HS-5 (cell line): ENCODE data around the gene SCN1A.
A peak's percentile ranks its signal among the peaks of the same experiment; 100 is the strongest.
"Not testable (repeated sequence)": the region's sequence is repeated elsewhere in the genome, so short reads cannot be mapped to it uniquely, and the experiment has no call there.

Experiments used
- DNase-seq: peaks from one replicate; pipeline ENCODE4 v3.0.0-alpha.2; 2012; ENCODE audit warnings: low read depth

The SCN1A gene

DNA sequence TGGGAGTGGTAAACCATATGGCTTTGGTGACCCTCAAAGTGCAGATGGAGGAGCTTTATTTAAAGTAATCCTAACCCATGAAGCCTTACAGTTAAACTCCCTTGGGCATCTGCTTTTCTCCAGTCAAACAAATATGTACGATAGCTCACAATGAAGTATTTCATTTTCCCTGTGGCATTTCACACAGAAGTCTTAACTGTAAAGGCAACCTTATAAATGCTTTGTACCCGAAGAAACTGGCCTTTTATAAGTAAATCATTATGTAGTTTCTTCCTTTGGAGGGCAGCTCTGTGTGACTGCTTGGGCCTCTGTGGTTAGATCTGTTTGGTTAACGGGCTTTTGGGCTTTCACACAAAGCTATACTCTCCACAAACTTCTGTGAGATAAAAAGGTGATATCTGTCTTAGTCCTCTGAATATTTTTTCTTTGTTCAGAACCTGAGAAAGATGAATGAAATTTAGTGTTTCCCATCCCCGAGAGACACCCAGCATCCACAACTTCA is 46.6 kb downstream of the SCN1A start:
- DNase-seq: no peak

GRCh38 chr2:166074430-166074829 is 53.4 kb downstream of the SCN1A start:
- no peak for DNase-seq

DNA sequence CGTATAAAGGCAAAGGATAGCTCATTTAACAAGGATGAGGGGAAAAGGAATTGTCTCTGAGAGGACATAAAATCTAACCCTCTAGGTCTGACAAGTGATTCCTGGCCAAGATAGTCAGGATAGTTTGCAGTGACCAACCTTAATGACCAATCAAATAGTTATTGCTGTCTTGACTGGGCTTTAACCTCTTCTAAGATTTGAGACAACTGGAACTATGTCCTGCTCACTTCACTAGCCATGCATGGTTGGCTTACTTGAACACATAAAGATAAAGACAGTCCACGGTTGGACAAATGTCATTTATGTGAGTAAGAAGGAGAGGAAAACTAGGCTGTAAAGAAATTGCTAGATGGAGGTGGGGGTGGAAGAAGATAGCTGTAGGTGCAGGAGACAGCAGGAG is 53.8 kb downstream of the SCN1A start:
- no peak for DNase-seq

GRCh38 chr2:166070231-166070630 is 57.6 kb downstream of the SCN1A start:
- no peak for DNase-seq

GRCh38 chr2:166068981-166069380 is 58.8 kb downstream of the SCN1A start:
- DNase-seq: no peak

DNA sequence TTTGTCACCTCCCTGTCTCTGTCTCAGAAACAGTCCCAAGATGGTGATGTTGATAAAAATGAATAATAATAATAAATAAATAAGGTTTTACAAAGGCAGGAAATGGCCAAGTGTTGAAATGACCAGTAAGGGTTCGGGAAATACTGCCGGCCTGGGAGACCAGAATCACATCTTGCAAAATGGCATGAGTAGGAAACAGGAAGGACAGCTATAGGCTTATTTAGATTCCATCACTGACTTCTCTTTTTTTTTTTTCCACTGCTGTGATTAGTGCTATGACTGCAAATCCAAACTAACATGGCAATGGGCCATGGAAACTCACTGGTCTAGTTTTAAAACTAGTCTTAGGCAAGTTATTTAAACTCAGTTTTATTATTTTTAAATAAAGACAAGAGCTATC is 60.6 kb downstream of the SCN1A start:
- DNase-seq: no peak

DNA sequence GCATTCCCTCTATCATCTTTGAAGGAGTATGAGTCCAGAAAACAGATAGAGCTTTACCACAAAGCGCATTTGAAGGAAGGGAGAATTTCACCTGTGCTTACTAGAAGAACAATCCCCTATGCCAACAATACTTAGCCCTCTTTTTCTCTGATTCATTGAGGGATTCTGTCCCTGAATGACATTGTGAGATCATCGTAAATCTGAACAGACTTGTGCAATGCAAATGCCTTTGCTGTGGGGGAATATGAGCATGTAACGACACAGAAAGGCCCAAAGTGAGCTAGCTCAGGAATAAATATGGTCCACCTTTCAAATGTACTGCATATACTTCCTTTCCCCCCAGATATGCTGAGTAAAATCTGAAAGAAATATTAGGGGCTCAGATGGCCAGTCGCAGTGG is 67.6 kb downstream of the SCN1A start:
- DNase-seq: no peak

GRCh38 chr2:166057370-166058164 is 70.3 kb downstream of the SCN1A start:
- DNase-seq: peak; percentile 20

DNA sequence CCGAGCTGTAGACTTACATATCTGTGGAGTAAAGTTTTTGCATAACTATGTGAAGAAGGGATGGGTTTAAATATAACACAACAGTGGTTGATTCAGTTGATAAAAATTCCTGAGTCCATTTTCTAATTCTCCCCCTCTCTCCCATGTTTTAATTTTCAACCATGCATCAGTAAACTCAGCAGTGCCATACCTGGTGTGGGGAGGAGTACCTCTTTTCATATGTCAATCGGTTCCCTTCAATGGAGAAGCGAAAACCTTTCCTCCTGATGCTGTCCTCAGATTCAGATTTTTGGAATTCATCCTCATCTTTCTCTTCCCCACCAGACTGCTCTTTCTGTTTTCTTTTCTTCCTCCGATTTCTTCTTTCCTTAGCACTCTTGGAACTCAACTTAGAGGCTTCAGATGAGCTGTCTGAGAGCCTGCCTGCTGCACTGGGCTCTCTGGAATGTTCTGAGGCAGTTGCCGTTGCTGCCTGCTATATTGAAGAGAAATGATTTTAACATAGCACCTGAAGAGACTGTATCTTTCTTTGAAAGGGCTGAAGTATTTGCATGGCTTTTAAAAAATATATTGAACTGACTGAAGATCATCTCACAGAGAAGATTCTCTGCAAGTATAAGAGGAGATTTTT is 82.9 kb downstream of the SCN1A start:
- DNase-seq: no peak

GRCh38 chr2:166042768-166043390 is 84.9 kb downstream of the SCN1A start:
- DNase-seq: peak; percentile 43

GRCh38 chr2:166042356-166042755 is 85.5 kb downstream of the SCN1A start:
- DNase-seq: peak; percentile 22

- DNase-seq: no peak
These were observed 86.2 kb downstream of the SCN1A start for GRCh38 chr2:166041613-166042012.

DNA sequence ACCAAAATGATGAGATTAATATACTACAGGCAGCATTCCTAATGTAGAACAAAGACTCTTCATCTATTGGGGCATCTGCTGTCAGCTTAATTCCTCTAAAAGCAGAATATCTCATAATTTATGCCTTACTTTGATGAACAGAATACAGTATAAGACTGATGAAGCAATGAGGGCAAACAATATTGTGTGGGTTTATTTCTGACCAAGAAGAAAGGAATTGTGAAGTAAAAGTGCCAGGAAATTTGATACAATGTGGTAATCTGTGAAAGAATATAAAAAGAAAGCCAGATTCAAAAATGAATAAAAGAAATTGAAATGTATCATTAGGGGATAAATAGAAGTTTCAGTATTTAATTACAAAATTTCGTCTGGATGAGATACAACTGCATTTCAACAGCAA is 95.5 kb downstream of the SCN1A start:
- no peak for DNase-seq

DNA sequence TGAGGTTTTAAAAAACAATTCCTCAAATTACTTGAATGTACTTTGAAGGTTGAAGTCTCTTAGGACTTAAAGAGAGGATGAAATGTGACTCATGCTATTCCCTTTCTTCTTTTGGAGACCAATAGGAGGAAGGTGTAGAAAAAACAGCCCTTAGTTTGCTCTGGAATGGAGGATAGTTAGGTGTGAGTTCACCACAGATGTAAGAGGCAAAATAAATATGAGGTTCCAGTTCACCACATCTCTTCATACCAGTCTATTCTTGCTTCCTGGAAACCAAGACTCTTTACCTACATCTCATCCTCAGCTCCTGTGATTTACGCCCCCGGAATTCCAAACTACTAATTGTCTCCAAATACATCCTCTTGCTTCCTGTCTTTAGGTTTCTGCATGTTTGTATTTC is 96.8 kb downstream of the SCN1A start:
- peak; percentile 8 for DNase-seq

DNA sequence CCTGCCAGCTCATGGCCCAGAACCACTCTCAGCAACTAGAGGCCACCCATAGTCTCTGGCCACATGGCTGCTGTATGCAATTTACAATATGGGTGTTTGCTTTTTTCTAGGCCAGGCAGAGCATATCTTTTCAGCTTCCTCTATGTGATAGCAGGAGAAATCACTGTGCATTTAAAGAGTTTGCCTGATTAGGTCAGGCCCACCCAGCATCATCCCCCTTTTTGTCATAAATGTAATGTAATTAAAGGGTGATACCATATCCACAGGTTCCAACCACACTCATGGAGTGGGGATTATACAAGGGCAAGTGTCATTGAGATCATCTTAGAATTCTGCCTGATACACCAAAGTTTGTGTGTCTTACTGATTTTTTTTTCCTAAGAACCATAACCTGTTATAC is 102.5 kb downstream of the SCN1A start:
- no peak for DNase-seq

- no peak for DNase-seq
These were observed 110.6 kb downstream of the SCN1A start for GRCh38 chr2:166017208-166017607.

- DNase-seq: no peak
These were observed 113.9 kb downstream of the SCN1A start for GRCh38 chr2:166013878-166014277.

- DNase-seq: no peak
These were observed 116.2 kb downstream of the SCN1A start for GRCh38 chr2:166011660-166012059.

GRCh38 chr2:166000401-166000800 is 127.4 kb downstream of the SCN1A start:
- DNase-seq: no peak

GRCh38 chr2:165990846-165991245 is 137.0 kb downstream of the SCN1A start:
- DNase-seq: no peak

DNA sequence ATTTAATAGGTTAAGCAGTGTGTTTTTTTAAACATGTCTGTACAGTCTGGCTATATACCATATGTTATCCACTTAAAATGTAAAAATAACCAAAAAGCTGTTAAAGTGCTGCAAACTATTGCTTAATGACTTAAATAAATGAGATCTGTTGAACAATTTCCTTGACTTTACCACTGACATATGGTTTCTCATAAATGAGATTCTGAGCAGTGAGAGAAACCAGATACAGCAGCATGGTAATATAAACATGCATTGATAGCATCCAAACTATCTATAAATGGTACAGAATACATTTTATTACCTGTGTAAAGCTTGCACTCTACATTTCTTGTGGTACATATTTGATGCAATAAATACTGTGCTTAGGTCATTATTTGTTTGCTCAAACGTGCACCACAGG is 138.0 kb downstream of the SCN1A start:
- DNase-seq: no peak

DNA sequence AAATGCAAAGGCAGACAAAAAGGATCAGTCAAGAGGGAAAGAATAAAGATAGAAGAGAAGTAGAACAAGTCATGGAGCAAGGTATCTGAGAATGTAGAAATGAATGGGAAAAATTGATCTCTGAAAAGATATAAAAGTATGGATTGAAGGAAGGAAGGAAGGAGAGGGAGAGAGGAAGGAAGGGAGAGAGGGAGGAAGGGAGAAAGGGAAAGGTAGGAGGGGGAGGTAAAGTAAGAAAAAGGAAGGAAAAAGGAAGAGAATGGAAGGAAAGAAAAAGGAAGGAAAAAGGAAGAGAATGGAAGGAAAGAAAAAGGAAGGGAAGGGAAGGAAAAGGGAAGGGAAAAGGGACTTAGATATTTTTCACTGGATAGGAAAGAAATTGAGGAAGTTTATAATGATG is 142.7 kb downstream of the SCN1A start:
- DNase-seq: no peak

DNA sequence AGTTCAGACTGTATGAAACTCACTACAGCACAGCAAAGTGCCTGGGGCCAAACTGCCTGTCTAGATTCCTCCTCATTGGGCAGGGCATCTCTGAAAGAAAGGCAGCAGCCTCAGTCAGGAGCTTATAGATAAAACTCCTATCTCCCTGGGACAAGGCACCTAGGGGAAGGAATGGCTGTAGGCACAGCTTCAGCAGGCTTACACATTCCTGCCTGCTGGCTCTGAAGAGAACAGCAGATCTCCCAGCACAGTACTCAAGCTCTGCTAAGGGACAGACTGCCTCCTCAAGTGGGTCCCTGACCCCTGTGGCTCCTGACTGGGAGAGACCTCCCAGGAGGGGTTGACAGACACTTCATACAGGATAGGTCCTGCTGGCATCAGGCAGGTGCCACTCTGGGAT is 155.7 kb downstream of the SCN1A start:
- not testable (repeated sequence) for DNase-seq
